ENCODE measurements around the gene COX7A2L.

DNA sequence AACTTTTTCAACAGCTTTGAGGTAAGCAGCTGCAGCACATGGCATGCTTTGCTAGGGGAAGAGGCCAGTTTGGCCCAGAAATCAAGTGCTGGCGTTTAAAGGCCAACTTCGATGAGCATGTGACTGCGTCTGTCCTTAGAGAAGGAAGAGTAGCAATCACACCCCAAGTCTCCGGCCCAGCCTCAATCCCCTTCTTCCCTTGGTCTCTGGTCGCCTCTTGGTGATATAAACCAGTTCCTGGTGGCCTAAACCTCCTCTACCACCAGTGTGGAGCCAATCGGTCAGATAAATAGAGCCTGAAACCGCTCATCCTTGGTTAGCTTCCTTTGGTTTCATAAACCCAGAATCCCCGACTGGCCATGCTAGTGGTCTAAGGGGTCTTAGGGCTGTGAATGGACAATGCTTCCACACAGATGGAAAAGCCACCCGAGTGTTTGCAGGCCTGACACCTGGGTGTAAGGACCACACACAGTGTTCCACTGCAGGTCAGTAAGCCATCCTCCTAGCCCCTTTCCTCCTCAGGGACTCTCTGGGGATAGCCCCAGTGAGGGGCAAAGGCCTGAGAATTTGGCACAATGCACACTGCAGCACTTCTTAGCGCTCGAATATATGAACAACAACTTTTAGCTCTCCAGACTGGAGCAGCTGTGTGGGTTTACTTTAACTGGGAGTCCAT, 23.0 kb upstream of the COX7A2L start:
- TF ChIP-seq, protein P1, sequence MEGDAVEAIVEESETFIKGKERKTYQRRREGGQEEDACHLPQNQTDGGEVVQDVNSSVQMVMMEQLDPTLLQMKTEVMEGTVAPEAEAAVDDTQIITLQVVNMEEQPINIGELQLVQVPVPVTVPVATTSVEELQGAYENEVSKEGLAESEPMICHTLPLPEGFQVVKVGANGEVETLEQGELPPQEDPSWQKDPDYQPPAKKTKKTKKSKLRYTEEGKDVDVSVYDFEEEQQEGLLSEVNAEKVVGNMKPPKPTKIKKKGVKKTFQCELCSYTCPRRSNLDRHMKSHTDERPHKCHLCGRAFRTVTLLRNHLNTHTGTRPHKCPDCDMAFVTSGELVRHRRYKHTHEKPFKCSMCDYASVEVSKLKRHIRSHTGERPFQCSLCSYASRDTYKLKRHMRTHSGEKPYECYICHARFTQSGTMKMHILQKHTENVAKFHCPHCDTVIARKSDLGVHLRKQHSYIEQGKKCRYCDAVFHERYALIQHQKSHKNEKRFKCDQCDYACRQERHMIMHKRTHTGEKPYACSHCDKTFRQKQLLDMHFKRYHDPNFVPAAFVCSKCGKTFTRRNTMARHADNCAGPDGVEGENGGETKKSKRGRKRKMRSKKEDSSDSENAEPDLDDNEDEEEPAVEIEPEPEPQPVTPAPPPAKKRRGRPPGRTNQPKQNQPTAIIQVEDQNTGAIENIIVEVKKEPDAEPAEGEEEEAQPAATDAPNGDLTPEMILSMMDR (IDR thresholded peaks at IDR 0.05; ENCODE audit: low read depth, low read length, missing input control) = no peak
- TF ChIP-seq RXRA (IDR thresholded peaks at IDR 0.05) = no peak
- TF ChIP-seq TAF1 (conservative IDR thresholded peaks at IDR 0.05) = no peak
- no peak for TF ChIP-seq FOXA1 (IDR thresholded peaks at IDR 0.05)
- no peak for TF ChIP-seq RAD21 (IDR thresholded peaks at IDR 0.05)
- TF ChIP-seq, protein P2, sequence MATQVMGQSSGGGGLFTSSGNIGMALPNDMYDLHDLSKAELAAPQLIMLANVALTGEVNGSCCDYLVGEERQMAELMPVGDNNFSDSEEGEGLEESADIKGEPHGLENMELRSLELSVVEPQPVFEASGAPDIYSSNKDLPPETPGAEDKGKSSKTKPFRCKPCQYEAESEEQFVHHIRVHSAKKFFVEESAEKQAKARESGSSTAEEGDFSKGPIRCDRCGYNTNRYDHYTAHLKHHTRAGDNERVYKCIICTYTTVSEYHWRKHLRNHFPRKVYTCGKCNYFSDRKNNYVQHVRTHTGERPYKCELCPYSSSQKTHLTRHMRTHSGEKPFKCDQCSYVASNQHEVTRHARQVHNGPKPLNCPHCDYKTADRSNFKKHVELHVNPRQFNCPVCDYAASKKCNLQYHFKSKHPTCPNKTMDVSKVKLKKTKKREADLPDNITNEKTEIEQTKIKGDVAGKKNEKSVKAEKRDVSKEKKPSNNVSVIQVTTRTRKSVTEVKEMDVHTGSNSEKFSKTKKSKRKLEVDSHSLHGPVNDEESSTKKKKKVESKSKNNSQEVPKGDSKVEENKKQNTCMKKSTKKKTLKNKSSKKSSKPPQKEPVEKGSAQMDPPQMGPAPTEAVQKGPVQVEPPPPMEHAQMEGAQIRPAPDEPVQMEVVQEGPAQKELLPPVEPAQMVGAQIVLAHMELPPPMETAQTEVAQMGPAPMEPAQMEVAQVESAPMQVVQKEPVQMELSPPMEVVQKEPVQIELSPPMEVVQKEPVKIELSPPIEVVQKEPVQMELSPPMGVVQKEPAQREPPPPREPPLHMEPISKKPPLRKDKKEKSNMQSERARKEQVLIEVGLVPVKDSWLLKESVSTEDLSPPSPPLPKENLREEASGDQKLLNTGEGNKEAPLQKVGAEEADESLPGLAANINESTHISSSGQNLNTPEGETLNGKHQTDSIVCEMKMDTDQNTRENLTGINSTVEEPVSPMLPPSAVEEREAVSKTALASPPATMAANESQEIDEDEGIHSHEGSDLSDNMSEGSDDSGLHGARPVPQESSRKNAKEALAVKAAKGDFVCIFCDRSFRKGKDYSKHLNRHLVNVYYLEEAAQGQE (IDR thresholded peaks at IDR 0.05) = no peak
- no peak for TF ChIP-seq JUND (IDR thresholded peaks at IDR 0.05)
- TF ChIP-seq, protein P3, sequence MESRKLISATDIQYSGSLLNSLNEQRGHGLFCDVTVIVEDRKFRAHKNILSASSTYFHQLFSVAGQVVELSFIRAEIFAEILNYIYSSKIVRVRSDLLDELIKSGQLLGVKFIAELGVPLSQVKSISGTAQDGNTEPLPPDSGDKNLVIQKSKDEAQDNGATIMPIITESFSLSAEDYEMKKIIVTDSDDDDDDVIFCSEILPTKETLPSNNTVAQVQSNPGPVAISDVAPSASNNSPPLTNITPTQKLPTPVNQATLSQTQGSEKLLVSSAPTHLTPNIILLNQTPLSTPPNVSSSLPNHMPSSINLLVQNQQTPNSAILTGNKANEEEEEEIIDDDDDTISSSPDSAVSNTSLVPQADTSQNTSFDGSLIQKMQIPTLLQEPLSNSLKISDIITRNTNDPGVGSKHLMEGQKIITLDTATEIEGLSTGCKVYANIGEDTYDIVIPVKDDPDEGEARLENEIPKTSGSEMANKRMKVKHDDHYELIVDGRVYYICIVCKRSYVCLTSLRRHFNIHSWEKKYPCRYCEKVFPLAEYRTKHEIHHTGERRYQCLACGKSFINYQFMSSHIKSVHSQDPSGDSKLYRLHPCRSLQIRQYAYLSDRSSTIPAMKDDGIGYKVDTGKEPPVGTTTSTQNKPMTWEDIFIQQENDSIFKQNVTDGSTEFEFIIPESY (IDR thresholded peaks at IDR 0.05) = no peak
- TF ChIP-seq YY1 (IDR thresholded peaks at IDR 0.05) = no peak
- TF ChIP-seq, protein P4, sequence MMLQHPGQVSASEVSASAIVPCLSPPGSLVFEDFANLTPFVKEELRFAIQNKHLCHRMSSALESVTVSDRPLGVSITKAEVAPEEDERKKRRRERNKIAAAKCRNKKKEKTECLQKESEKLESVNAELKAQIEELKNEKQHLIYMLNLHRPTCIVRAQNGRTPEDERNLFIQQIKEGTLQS (IDR thresholded peaks at IDR 0.05) = no peak
- no peak for TF ChIP-seq EGR1 (IDR thresholded peaks at IDR 0.05; ENCODE audit: low read depth in 2 of 2)
- no peak for TF ChIP-seq NR2F2 (IDR thresholded peaks at IDR 0.05)
- TF ChIP-seq GABPA (IDR thresholded peaks at IDR 0.05 in 1 of 2, conservative IDR thresholded peaks at IDR 0.05 in 1 of 2) = no peak
